Ishikawa (cell line): ENCODE results near the gene ANXA2R.

Experiments
- CEBPB ChIP-seq: IDR thresholded peaks from 2 replicates; pipeline ENCODE4 v1.6.1; 2012
- CREB1 ChIP-seq: IDR thresholded peaks from 2 replicates; pipeline ENCODE4 v1.6.1; 2012; ENCODE audit warnings: low read depth
- EGR1 ChIP-seq: IDR thresholded peaks from 2 replicates; pipeline ENCODE4 v1.6.1; 2012
- EP300 ChIP-seq: IDR thresholded peaks from 2 replicates; pipeline ENCODE4 v1.6.1; 2012; ENCODE audit warnings: borderline replicate concordance
- FOXM1 ChIP-seq: IDR thresholded peaks from 2 replicates; pipeline ENCODE4 v1.6.1; 2012; ENCODE audit warnings: low read depth, borderline replicate concordance
- NFIC ChIP-seq: IDR thresholded peaks from 2 replicates; pipeline ENCODE4 v1.6.1; 2012
- RAD21 ChIP-seq: IDR thresholded peaks from 2 replicates; pipeline ENCODE4 v1.6.1; 2012; ENCODE audit warnings: low read depth
- REST ChIP-seq: IDR thresholded peaks from 2 replicates; pipeline ENCODE4 v1.6.1; 2012; ENCODE audit warnings: low read depth, mild to moderate bottlenecking
- TAF1 ChIP-seq: IDR thresholded peaks from 2 replicates; pipeline ENCODE4 v1.6.1; 2012; ENCODE audit warnings: low read depth, mild to moderate bottlenecking
- TCF12 ChIP-seq: IDR thresholded peaks from 2 replicates; pipeline ENCODE4 v1.6.1; 2012; ENCODE audit warnings: low read depth
- TEAD4 ChIP-seq: IDR thresholded peaks from 2 replicates; pipeline ENCODE4 v1.6.1; 2012
- USF1 ChIP-seq: IDR thresholded peaks from 2 replicates; pipeline ENCODE4 v1.6.1; 2012
- YY1 ChIP-seq: IDR thresholded peaks from 2 replicates; pipeline ENCODE4 v1.6.1; 2012; ENCODE audit warnings: low read depth
- ZBTB7A ChIP-seq: IDR thresholded peaks from 2 replicates; pipeline ENCODE4 v1.6.1; 2012; ENCODE audit warnings: low read depth
- TF ChIP-seq, protein P1 (sequence below): IDR thresholded peaks from 2 replicates; pipeline ENCODE4 v1.6.1; 2012

The ANXA2R gene

GRCh38 chr5:43006424-43007202 is 33.5 kb downstream of the ANXA2R start:
- TF ChIP-seq, protein P1, sequence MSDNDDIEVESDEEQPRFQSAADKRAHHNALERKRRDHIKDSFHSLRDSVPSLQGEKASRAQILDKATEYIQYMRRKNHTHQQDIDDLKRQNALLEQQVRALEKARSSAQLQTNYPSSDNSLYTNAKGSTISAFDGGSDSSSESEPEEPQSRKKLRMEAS, result no peak
- TF ChIP-seq TEAD4 (no peak), REST (no peak), CREB1 (no peak), ZBTB7A (no peak), TCF12 (no peak), CEBPB (no peak), NFIC (no peak), YY1 (no peak), RAD21 (no peak), TAF1 (no peak), EP300 (no peak), FOXM1 (no peak), EGR1 (no peak), USF1 (no peak)

GRCh38 chr5:43005031-43005430 is 35.1 kb downstream of the ANXA2R start:
- TF ChIP-seq EP300, result no peak
- TF ChIP-seq RAD21, result no peak
- TF ChIP-seq CREB1, result no peak
- TF ChIP-seq, protein P1, result no peak
- no peak for TF ChIP-seq FOXM1
- TF ChIP-seq EGR1, result no peak

GRCh38 chr5:43001748-43002147 is 38.4 kb downstream of the ANXA2R start:
- TF ChIP-seq, protein P1, result no peak
- TF ChIP-seq TCF12 (no peak), EP300 (no peak), YY1 (no peak), USF1 (no peak), NFIC (no peak), FOXM1 (no peak), RAD21 (no peak), CREB1 (no peak), EGR1 (no peak), TEAD4 (no peak)

GRCh38 chr5:43000914-43001313 is 39.2 kb downstream of the ANXA2R start:
- TF ChIP-seq REST (no peak), ZBTB7A (no peak), EGR1 (no peak), RAD21 (no peak), CEBPB (no peak), FOXM1 (no peak), NFIC (no peak), TCF12 (no peak), USF1 (no peak), TEAD4 (no peak)
- TF ChIP-seq, protein P1, result no peak
